Measurements from ENCODE around the gene NEK5.

GRCh38 chr13:52024481-52024880, 104.4 kb downstream of the NEK5 start, which contains the start of gene UTP14C:
- TF ChIP-seq CREB1 (IDR thresholded peaks at IDR 0.05; ENCODE audit: low read depth) = no peak
- TF ChIP-seq TCF12 (IDR thresholded peaks at IDR 0.05; ENCODE audit: low read depth) = no peak
- TF ChIP-seq EGR1 (IDR thresholded peaks at IDR 0.05) = no peak
- TF ChIP-seq MAX (IDR thresholded peaks at IDR 0.05) = no peak
- TF ChIP-seq ZBTB7A (IDR thresholded peaks at IDR 0.05; ENCODE audit: low read depth) = no peak
- no peak for TF ChIP-seq YY1 (IDR thresholded peaks at IDR 0.05; ENCODE audit: low read depth)
- no peak for TF ChIP-seq REST (IDR thresholded peaks at IDR 0.05; ENCODE audit: low read depth)

Measured in Ishikawa (cell line).